SJSA1 (cell line): ENCODE results near the gene ACTMAP. TPM values are rescaled to one million over a fixed set of nuclear protein-coding genes. Genes with fewer than 3 reads are reported as not detected.

Source experiments
- DNase-seq, 2 experiments: peaks; one replicate each; pipeline ENCODE4 v3.0.0-alpha.2; 2015 to 2020; ENCODE audit warnings: low spot score in 2 of 2, low read depth in 1 of 2
- H3K27ac ChIP-seq: fragments of 250-450 bp; sonication (Bioruptor Pico); 2 replicates; pipeline ENCODE4 v1.5.1; 2020; ENCODE audit warnings: mild to moderate bottlenecking, moderate library complexity
- H3K27me3 ChIP-seq: fragments of 250-450 bp; sonication (Bioruptor Pico); replicated peaks from 2 replicates; pipeline ENCODE4 v1.5.1; 2020; ENCODE audit warnings: mild to moderate bottlenecking, moderate library complexity
- H3K36me3 ChIP-seq: fragments of 250-450 bp; sonication (Bioruptor Pico); 2 replicates; pipeline ENCODE4 v1.5.1; 2020; ENCODE audit warnings: mild to moderate bottlenecking
- H3K4me1 ChIP-seq: fragments of 250-450 bp; sonication (Bioruptor Pico); replicated peaks from 2 replicates; pipeline ENCODE4 v1.6.1; 2021; ENCODE audit warnings: mild to moderate bottlenecking
- H3K4me3 ChIP-seq: fragments of 250-450 bp; sonication (Bioruptor Pico); 2 replicates; pipeline ENCODE4 v1.5.1; 2020; ENCODE audit warnings: mild to moderate bottlenecking
- H3K9me3 ChIP-seq: fragments of 250-450 bp; sonication (Bioruptor Pico); replicated peaks from 2 replicates; pipeline ENCODE4 v1.5.1; 2020; ENCODE audit warnings: mild to moderate bottlenecking
- total RNA-seq: library from RNA; depleted of rRNA; stranded (reverse); fragments of >200 nt; shearing (Covaris generic); gene quantifications from 2 replicates; pipeline ENCODE4 v1.2.3, GENCODE V29; 2014

Gene ACTMAP
- total RNA-seq, 1 experiment from 2014 or later: 0.39 TPM

GRCh38 chr19:40763526-40763925, 13.2 kb upstream of the ACTMAP start:
- Histone ChIP-seq H3K36me3 (peaks cover 77% of the 10 kb centered on the region), H3K9me3 (no peaks in the 10 kb centered on the region), H3K4me3 (no peak overlapping the region), H3K27me3 (no peaks in the 10 kb centered on the region), H3K4me1 (no peaks in the 10 kb centered on the region), H3K27ac (no peak overlapping the region)
- DNase-seq: no peak

- no peak for DNase-seq
- Histone ChIP-seq H3K4me1 (no peaks in the 10 kb centered on the region), H3K27ac (no peak overlapping the region), H3K27me3 (no peaks in the 10 kb centered on the region), H3K9me3 (no peaks in the 10 kb centered on the region), H3K4me3 (no peak overlapping the region), H3K36me3 (peaks cover 83% of the 10 kb centered on the region)
Observed at GRCh38 chr19:40762754-40763470, 12.6 kb upstream of the ACTMAP start.

- peaks cover 92% of the 10 kb centered on the region for H3K36me3 ChIP-seq
- DNase-seq: no peak
Observed at GRCh38 chr19:40759352-40759751, 9.1 kb upstream of the ACTMAP start.

GRCh38 chr19:40758491-40758890, 8.2 kb upstream of the ACTMAP start:
- no peak for DNase-seq
- no peaks in the 10 kb centered on the region for H3K9me3 ChIP-seq
- H3K27ac ChIP-seq: no peak overlapping the region
- H3K36me3 ChIP-seq: peaks cover 83% of the 10 kb centered on the region
- no peaks in the 10 kb centered on the region for H3K27me3 ChIP-seq
- no peak overlapping the region for H3K4me3 ChIP-seq
- H3K4me1 ChIP-seq: no peaks in the 10 kb centered on the region

More at GRCh38 chr19:40759352-40759751, 9.1 kb upstream of the ACTMAP start:
- Histone ChIP-seq H3K27ac (no peak overlapping the region), H3K9me3 (no peaks in the 10 kb centered on the region), H3K4me1 (no peaks in the 10 kb centered on the region), H3K27me3 (no peaks in the 10 kb centered on the region), H3K4me3 (no peak overlapping the region)

DNA sequence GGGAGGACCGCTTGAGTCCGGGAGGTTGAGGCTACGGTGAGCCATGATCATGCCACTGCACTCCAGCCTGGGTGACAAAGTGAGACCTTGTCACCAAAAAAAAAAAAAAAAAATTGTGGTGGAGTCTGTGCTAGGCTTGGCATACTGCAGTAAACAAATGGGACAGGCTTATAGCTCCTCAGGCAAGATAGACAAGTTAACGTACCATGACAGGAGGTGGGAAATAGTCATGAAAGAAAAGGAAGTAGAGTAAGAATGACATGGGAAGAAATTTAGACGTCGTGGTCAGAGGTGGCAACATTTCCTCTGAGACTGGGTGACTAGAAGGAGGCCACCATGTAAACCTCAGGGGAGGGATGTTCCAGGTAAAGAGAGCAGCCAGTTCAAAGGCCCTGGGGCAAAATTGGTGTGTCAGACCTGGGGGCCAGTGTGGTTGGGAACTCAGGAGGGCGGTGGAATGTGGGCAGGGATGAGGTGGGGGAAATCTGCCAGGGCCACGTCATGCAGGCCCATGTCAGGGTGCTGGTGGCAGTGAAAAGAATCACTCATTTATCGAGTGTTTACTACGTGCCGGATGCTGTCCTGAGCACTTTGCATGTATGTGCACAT, 6.3 kb upstream of the ACTMAP start:
- no peak overlapping the region for H3K4me3 ChIP-seq
- no peaks in the 10 kb centered on the region for H3K9me3 ChIP-seq
- peaks cover 5% of the 10 kb centered on the region; the same call in 1 of the 2 replicates for H3K4me1 ChIP-seq
- no peak overlapping the region for H3K27ac ChIP-seq
- DNase-seq: no peak
- peaks cover 70% of the 10 kb centered on the region for H3K36me3 ChIP-seq
- H3K27me3 ChIP-seq: no peaks in the 10 kb centered on the region

GRCh38 chr19:40755791-40756190, 5.5 kb upstream of the ACTMAP start:
- Histone ChIP-seq H3K36me3 (peaks cover 63% of the 10 kb centered on the region), H3K4me1 (peaks cover 5% of the 10 kb centered on the region; the same call in 1 of the 2 replicates), H3K27me3 (no peaks in the 10 kb centered on the region), H3K27ac (no peak overlapping the region), H3K4me3 (no peak overlapping the region), H3K9me3 (no peaks in the 10 kb centered on the region)
- DNase-seq: no peak

DNA sequence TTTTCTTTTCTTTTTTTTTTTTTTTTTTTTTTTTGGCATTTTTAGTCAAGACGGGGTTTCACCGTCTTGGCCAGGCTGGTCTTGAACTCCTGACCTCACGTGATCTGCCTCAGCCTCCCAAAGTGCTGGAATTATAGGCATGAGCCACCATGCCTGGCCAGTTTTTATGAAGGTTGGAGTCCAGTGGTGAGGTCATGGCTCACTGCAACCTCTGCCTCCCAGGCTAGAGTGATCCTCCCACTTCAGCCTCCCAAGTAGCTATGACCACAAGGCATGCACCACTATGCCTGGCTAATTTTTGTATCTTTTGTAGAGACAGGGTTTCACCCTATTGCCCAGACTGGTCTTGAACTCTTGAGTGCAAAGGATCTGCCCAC, 5.0 kb upstream of the ACTMAP start:
- Histone ChIP-seq H3K9me3 (no peaks in the 10 kb centered on the region), H3K36me3 (peaks cover 57% of the 10 kb centered on the region), H3K27me3 (no peaks in the 10 kb centered on the region), H3K4me3 (no peak overlapping the region), H3K27ac (no peak overlapping the region), H3K4me1 (peaks cover 5% of the 10 kb centered on the region; the same call in 1 of the 2 replicates)
- no peak for DNase-seq

- Histone ChIP-seq H3K9me3 (no peaks in the 10 kb centered on the region), H3K27me3 (no peaks in the 10 kb centered on the region), H3K36me3 (peaks cover 52% of the 10 kb centered on the region), H3K27ac (no peak overlapping the region), H3K4me1 (peaks cover 10% of the 10 kb centered on the region), H3K4me3 (no peak overlapping the region)
- DNase-seq: no peak
Observed at GRCh38 chr19:40754611-40755247, 4.5 kb upstream of the ACTMAP start.

DNA sequence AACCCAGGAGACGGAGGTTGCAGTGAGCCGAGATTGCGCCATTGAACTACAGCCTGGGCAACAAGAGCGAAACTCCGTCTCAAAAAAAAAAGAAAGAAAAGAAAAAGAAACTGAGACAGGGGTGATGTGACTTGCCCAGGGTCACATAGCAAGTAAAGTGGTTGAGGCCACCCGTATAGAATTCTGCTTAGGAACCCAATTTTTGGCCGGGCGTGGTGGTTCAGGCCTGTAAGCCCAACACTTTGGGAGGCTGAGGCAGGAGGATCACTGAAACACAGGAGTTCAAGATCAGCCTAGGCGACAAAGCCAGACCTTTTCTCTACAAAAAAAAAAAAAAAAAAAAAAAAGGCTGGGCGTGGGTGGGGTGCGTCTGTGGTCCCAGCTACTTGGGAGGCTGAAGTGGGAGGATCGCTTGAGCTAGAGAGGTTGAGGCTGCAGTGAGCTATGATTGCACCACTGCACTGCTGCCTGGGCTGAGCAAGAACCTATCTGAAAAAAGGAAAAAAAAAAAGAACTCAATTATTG, 2.0 kb upstream of the ACTMAP start:
- H3K27ac ChIP-seq: no peak overlapping the region
- H3K9me3 ChIP-seq: no peaks in the 10 kb centered on the region
- no peak for DNase-seq
- H3K36me3 ChIP-seq: peaks cover 32% of the 10 kb centered on the region
- H3K27me3 ChIP-seq: no peaks in the 10 kb centered on the region
- H3K4me1 ChIP-seq: peaks cover 14% of the 10 kb centered on the region
- H3K4me3 ChIP-seq: peak overlapping the region; percentile 58

GRCh38 chr19:40750874-40751537, 729 bp upstream of the ACTMAP start, which contains the start of gene SNRPA:
Gene SNRPA, plus strand, starts transcription at chr19:40751203. Its CDS starts 206 bp downstream, at chr19:40751409.
- H3K27ac ChIP-seq: peak within 1 kb of the TSS; percentile 97
- peaks cover 19% of the 10 kb centered on the region for H3K36me3 ChIP-seq
- H3K4me3 ChIP-seq: peak within 1 kb of the TSS; percentile 58
- H3K9me3 ChIP-seq: no peaks in the 10 kb centered on the region
- H3K27me3 ChIP-seq: no peaks in the 10 kb centered on the region
- DNase-seq: peak; percentile 99 to 100
- H3K4me1 ChIP-seq: peaks cover 14% of the 10 kb centered on the region

- peaks cover 23% of the 10 kb centered on the region for H3K4me1 ChIP-seq
- DNase-seq: no peak
Observed at GRCh38 chr19:40747536-40747935, 2.7 kb downstream of the ACTMAP start.

GRCh38 chr19:40745402-40745780, 4.9 kb downstream of the ACTMAP start:
- no peak for DNase-seq
- peaks cover 17% of the 10 kb centered on the region for H3K4me1 ChIP-seq
- no peak overlapping the region for H3K4me3 ChIP-seq
- no peaks in the 10 kb centered on the region for H3K9me3 ChIP-seq
- no peak overlapping the region for H3K27ac ChIP-seq
- H3K27me3 ChIP-seq: no peaks in the 10 kb centered on the region
- no peaks in the 10 kb centered on the region for H3K36me3 ChIP-seq

More at GRCh38 chr19:40747536-40747935, 2.7 kb downstream of the ACTMAP start:
- Histone ChIP-seq H3K36me3 (no peaks in the 10 kb centered on the region; the same call in 1 of the 2 replicates), H3K27me3 (no peaks in the 10 kb centered on the region), H3K27ac (no peak overlapping the region), H3K4me3 (no peak overlapping the region), H3K9me3 (no peaks in the 10 kb centered on the region)

- Histone ChIP-seq H3K27ac (no peak overlapping the region), H3K36me3 (no peaks in the 10 kb centered on the region), H3K4me1 (peaks cover 13% of the 10 kb centered on the region), H3K4me3 (no peak overlapping the region), H3K27me3 (no peaks in the 10 kb centered on the region), H3K9me3 (no peaks in the 10 kb centered on the region)
- DNase-seq: no peak
Observed at GRCh38 chr19:40744554-40745401, 5.5 kb downstream of the ACTMAP start.
